KOPT-K1 (cell line): ENCODE results near the gene QSOX2.

Experiments
- H3K27ac ChIP-seq: fragments of 200-600 bp; sonication (generic); 2 replicates; pipeline ENCODE4 v1.5.1; 2016; ENCODE audit warnings: antibody characterized with exemption, mild to moderate bottlenecking, low read depth, low read length; ENCODE audit not compliant: poor library complexity, severe bottlenecking
- H3K36me3 ChIP-seq: fragments of 200-600 bp; sonication (generic); 2 replicates; pipeline ENCODE4 v1.5.1; 2017; ENCODE audit warnings: antibody characterized with exemption, mild to moderate bottlenecking, low read length, moderate library complexity; ENCODE audit not compliant: insufficient read depth
- H3K9me3 ChIP-seq: fragments of 200-600 bp; sonication (generic); 2 replicates; pipeline ENCODE4 v1.5.1; 2017; ENCODE audit warnings: antibody characterized with exemption, low read length, mild to moderate bottlenecking; ENCODE audit not compliant: insufficient read depth, poor library complexity, severe bottlenecking

The QSOX2 gene

GRCh38 chr9:136196404-136197083 lies 49.1 kb downstream of the QSOX2 start:
- no peak overlapping the region for H3K27ac ChIP-seq
- H3K36me3 ChIP-seq, result no peaks in the 10 kb centered on the region
- H3K9me3 ChIP-seq, result no peaks in the 10 kb centered on the region

DNA sequence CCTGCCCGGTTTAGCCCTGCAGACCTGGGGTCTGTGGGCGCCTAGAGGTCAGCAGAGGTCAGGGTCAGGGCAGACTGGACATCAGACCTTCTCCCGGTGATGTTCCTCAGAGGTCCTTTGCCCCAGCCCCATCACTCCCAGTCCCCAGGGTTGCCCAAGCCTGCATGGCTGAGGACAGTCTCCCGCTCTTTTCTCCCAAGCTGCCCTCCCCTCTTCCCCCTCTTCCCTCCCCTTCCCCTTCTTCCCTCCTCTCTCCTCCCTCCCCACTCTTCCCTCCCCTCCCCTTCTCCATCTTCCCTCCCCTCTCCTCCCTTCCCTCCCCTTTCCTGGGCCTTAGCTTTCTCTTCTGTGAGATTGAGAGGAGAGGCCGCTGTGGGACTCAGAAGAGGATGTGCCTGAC lies 51.1 kb downstream of the QSOX2 start:
- Histone ChIP-seq H3K36me3 (no peaks in the 10 kb centered on the region), H3K9me3 (no peaks in the 10 kb centered on the region), H3K27ac (no peak overlapping the region)

GRCh38 chr9:136193891-136194279 lies 51.7 kb downstream of the QSOX2 start:
- Histone ChIP-seq H3K9me3 (no peaks in the 10 kb centered on the region), H3K27ac (no peak overlapping the region), H3K36me3 (no peaks in the 10 kb centered on the region)

GRCh38 chr9:136193127-136193890 lies 52.3 kb downstream of the QSOX2 start:
- Histone ChIP-seq H3K27ac (no peak overlapping the region), H3K36me3 (no peaks in the 10 kb centered on the region), H3K9me3 (no peaks in the 10 kb centered on the region)

DNA sequence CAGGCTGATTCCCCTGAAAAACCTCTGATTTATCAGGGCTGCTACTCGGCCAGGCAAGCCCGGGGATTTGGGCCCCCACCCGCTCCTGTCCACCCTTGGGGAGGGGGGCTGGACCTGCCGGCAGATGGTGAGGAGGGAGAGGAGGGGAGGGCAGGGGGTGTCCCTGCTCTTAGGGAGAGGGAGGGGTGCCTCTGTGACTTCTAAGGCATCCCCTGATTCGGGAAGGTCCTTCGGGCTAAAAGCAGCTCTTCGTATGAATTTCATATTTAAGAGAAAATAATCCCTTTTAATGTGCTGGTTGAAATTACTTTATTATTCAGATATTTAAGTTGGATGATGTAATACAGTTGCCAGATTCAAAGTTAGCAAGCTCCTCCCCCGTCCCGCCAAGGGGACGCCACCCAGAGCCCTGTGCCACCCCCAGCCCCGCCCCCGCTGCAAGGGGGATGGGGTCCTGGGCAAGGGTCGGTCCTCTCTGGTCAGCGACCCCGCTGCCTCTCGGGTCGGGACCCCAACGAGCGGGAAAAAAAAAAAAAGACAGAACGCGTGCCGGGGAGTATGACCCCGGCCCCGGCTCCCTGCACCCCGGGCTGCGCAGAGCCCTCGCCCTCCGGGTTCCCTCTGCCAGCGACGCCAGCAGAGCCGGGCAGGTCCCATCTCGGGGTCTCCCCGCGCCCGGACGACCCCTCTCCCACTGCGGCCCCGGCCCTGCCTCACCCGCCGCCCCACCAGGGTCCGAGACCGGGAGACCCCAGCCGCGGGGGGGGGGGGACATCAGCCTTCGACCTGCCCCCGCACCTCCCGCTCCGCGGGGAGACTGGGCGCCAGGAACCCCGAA lies 53.1 kb downstream of the QSOX2 start:
- no peak overlapping the region for H3K27ac ChIP-seq

DNA sequence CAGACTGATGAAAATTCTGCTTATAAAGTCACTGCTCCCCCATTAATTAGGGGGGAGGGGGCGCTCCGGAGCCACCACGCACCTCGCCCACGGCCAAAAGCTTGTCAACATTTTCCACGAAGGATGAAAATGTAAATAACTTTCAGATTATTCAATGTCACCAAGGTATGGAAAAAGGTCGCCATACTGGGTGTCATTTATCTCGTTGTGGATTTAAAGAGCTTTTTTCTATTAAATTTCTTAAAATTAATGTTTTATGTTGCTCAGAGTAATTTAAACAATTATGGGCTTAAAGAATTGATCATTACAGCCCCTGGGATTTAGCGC lies 53.7 kb downstream of the QSOX2 start:
- no peaks in the 10 kb centered on the region for H3K9me3 ChIP-seq
- H3K36me3 ChIP-seq, result no peaks in the 10 kb centered on the region
- H3K27ac ChIP-seq, result no peak overlapping the region

More for the DNA sequence above, 53.1 kb downstream of the QSOX2 start:
- H3K9me3 ChIP-seq, result no peaks in the 10 kb centered on the region
- no peaks in the 10 kb centered on the region for H3K36me3 ChIP-seq

GRCh38 chr9:136191099-136191959 lies 54.3 kb downstream of the QSOX2 start:
- Histone ChIP-seq H3K9me3 (no peaks in the 10 kb centered on the region), H3K27ac (no peak overlapping the region)

DNA sequence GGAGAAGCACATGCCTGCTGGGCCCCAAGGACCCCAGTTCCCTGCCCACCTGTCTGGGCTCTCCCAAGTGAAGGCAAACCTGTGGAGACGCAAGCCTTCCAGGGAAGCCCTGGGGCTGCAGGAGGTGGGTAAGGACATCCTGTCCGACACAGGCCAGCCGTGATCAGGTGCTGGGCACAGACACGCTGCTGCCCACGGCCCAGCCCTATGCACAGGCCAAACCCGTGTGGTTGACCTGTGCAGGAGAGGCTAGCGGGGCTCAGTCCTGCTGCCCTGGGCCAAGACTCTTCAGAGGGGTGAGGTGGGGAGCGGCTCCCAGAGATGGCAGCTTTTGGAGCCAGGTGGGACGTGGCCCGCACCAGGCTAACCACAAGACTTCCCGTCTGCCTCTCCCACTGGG lies 55.0 kb downstream of the QSOX2 start:
- no peaks in the 10 kb centered on the region for H3K36me3 ChIP-seq
- no peaks in the 10 kb centered on the region for H3K9me3 ChIP-seq
- no peak overlapping the region for H3K27ac ChIP-seq

More at GRCh38 chr9:136191099-136191959, 54.3 kb downstream of the QSOX2 start:
- H3K36me3 ChIP-seq, result no peaks in the 10 kb centered on the region

GRCh38 chr9:136190237-136190601 lies 55.4 kb downstream of the QSOX2 start:
- H3K27ac ChIP-seq, result no peak overlapping the region
- H3K9me3 ChIP-seq, result no peaks in the 10 kb centered on the region
- H3K36me3 ChIP-seq, result no peaks in the 10 kb centered on the region

- no peaks in the 10 kb centered on the region for H3K36me3 ChIP-seq
- H3K27ac ChIP-seq, result no peak overlapping the region
- no peaks in the 10 kb centered on the region for H3K9me3 ChIP-seq
Measured at GRCh38 chr9:136189394-136190236, 56.0 kb downstream of the QSOX2 start.

DNA sequence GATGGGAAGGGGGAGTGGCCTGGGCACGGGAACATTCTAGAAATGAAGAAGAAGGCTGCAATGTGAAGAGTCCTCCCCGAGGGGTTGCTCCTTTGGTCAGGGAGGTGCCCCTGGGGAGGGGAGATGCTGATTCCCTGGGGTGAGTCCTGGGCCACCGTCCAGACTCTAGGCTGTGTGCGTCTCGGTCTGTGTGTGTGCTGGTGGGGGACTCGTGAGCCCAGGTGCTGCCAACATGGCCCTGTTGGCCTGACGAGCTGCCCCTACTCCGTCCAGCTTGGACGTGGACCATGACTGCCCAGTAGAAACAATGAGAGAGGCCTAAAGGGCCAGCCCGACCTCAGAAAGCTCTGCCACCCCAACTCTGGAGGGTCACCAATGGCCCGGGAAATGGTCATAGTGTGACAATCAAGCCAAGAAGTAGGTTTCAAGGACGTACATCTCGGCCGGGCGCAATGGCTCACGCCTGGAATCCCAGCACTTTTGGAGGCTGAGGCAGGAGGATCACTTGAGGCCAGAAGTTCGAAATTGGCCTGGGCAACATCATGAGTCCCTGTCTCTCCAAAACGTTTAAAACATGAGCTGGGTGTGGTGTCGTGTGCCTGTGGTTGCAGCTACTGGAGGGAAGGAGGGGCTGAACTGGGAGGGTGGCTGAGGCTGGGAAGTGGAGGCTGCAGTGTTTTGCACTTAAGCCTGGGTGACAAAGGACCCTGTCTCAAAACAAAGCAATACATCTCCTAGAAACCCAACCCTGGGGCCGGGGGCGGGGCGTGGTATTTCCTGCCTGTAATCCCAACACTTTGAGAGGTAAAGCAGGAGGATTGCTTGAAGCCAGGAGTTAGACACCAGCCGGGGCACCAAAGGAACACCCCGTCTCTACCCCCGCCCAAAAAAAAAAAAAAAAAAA lies 57.7 kb downstream of the QSOX2 start:
- Histone ChIP-seq H3K36me3 (no peaks in the 10 kb centered on the region), H3K9me3 (no peaks in the 10 kb centered on the region), H3K27ac (no peak overlapping the region)

GRCh38 chr9:136187197-136187596 lies 58.4 kb downstream of the QSOX2 start:
- Histone ChIP-seq H3K36me3 (no peaks in the 10 kb centered on the region), H3K27ac (no peak overlapping the region), H3K9me3 (no peaks in the 10 kb centered on the region)

DNA sequence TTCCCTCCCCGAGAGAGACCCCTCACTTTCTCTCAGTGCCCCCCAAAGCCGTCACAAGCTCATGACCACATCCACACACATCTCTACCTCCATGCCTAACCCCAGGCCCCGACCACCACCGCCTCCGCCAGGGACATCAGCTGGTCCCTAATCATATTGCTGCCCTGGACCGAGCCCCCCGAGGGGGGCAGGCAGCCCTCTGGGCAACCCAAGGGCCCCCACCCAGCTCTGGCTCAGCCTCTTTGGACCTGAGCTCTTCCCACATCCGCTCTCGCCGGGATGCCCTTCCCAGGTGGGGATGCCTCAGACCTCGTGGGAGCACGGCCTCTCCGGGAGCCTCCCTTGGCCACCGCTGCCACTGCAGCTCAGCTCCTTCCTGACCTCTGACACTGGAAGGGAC lies 59.2 kb downstream of the QSOX2 start:
- Histone ChIP-seq H3K27ac (no peak overlapping the region), H3K9me3 (no peaks in the 10 kb centered on the region)

More for the DNA sequence above, 59.2 kb downstream of the QSOX2 start:
- H3K36me3 ChIP-seq, result no peaks in the 10 kb centered on the region
